ENCODE measurements around the gene NSG2.

DNA sequence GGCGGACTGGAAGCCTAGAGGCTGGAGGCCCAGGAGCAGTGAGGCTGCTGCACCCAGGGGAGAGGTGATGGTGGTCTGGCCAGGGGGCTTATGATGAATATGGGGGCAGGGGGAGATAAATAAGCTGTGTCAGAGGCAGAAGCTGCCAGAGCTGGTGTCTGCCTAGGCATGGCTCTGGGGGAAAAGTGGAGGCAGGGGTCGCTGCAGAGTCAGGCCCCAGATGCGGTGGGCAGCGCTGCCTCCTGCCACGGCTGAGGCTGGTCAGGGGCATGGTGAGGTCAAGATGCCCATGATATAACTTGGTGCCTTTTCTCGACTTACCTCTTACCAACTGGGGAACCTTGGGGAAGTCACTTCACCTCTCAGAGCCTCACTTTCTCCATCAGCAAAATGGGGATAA is 51.1 kb downstream of the NSG2 start:
- TF ChIP-seq, protein P1, sequence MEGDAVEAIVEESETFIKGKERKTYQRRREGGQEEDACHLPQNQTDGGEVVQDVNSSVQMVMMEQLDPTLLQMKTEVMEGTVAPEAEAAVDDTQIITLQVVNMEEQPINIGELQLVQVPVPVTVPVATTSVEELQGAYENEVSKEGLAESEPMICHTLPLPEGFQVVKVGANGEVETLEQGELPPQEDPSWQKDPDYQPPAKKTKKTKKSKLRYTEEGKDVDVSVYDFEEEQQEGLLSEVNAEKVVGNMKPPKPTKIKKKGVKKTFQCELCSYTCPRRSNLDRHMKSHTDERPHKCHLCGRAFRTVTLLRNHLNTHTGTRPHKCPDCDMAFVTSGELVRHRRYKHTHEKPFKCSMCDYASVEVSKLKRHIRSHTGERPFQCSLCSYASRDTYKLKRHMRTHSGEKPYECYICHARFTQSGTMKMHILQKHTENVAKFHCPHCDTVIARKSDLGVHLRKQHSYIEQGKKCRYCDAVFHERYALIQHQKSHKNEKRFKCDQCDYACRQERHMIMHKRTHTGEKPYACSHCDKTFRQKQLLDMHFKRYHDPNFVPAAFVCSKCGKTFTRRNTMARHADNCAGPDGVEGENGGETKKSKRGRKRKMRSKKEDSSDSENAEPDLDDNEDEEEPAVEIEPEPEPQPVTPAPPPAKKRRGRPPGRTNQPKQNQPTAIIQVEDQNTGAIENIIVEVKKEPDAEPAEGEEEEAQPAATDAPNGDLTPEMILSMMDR (IDR thresholded peaks at IDR 0.05; ENCODE audit: low read depth, low read length, missing input control) = no peak
- TF ChIP-seq, protein P2, sequence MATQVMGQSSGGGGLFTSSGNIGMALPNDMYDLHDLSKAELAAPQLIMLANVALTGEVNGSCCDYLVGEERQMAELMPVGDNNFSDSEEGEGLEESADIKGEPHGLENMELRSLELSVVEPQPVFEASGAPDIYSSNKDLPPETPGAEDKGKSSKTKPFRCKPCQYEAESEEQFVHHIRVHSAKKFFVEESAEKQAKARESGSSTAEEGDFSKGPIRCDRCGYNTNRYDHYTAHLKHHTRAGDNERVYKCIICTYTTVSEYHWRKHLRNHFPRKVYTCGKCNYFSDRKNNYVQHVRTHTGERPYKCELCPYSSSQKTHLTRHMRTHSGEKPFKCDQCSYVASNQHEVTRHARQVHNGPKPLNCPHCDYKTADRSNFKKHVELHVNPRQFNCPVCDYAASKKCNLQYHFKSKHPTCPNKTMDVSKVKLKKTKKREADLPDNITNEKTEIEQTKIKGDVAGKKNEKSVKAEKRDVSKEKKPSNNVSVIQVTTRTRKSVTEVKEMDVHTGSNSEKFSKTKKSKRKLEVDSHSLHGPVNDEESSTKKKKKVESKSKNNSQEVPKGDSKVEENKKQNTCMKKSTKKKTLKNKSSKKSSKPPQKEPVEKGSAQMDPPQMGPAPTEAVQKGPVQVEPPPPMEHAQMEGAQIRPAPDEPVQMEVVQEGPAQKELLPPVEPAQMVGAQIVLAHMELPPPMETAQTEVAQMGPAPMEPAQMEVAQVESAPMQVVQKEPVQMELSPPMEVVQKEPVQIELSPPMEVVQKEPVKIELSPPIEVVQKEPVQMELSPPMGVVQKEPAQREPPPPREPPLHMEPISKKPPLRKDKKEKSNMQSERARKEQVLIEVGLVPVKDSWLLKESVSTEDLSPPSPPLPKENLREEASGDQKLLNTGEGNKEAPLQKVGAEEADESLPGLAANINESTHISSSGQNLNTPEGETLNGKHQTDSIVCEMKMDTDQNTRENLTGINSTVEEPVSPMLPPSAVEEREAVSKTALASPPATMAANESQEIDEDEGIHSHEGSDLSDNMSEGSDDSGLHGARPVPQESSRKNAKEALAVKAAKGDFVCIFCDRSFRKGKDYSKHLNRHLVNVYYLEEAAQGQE (IDR thresholded peaks at IDR 0.05) = no peak
- TF ChIP-seq YY1 (IDR thresholded peaks at IDR 0.05) (no peak), SP1 (IDR thresholded peaks at IDR 0.05) (no peak), TAF1 (conservative IDR thresholded peaks at IDR 0.05) (no peak), RAD21 (IDR thresholded peaks at IDR 0.05) (no peak), JUND (IDR thresholded peaks at IDR 0.05) (no peak)
- TF ChIP-seq, protein P3, sequence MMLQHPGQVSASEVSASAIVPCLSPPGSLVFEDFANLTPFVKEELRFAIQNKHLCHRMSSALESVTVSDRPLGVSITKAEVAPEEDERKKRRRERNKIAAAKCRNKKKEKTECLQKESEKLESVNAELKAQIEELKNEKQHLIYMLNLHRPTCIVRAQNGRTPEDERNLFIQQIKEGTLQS (IDR thresholded peaks at IDR 0.05) = no peak
- TF ChIP-seq, protein P4, sequence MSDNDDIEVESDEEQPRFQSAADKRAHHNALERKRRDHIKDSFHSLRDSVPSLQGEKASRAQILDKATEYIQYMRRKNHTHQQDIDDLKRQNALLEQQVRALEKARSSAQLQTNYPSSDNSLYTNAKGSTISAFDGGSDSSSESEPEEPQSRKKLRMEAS (IDR thresholded peaks at IDR 0.05) = no peak
